NOMO-1 treated with dmso at 0.1 percent for 144 hours (cell line): ENCODE measurements around the gene SNPH.

Source experiments
- DNase-seq: peaks from one replicate; lab custom pipeline; 2025; ENCODE audit not compliant: unreplicated experiment; lab: John Stamatoyannopoulos, UW

SNPH gene

GRCh38 chr20:1264727-1265126, 1.4 kb upstream of the SNPH start:
- DNase-seq = no peak

GRCh38 chr20:1265226-1265915, 723 bp upstream of the SNPH start:
- DNase-seq = no peak

GRCh38 chr20:1265916-1266166, 253 bp upstream of the SNPH start:
- no peak for DNase-seq

GRCh38 chr20:1267161-1267560, 1.1 kb downstream of the SNPH start:
- DNase-seq = no peak

GRCh38 chr20:1267809-1268374, 1.8 kb downstream of the SNPH start:
- no peak for DNase-seq

GRCh38 chr20:1269235-1269634, 3.1 kb downstream of the SNPH start:
- DNase-seq = no peak

- no peak for DNase-seq
Observed at GRCh38 chr20:1269850-1270249, 3.8 kb downstream of the SNPH start.

GRCh38 chr20:1272368-1273100, 6.4 kb downstream of the SNPH start:
- no peak for DNase-seq

- DNase-seq = no peak
Observed at GRCh38 chr20:1273366-1273765, 7.3 kb downstream of the SNPH start.

GRCh38 chr20:1274485-1275311, 8.6 kb downstream of the SNPH start:
- DNase-seq = no peak

GRCh38 chr20:1275919-1276318, 9.8 kb downstream of the SNPH start:
- DNase-seq = no peak

GRCh38 chr20:1277529-1278322, 11.6 kb downstream of the SNPH start:
- DNase-seq = no peak

- no peak for DNase-seq
Observed at GRCh38 chr20:1278993-1279392, 12.9 kb downstream of the SNPH start.

GRCh38 chr20:1280195-1281102, 14.4 kb downstream of the SNPH start:
- no peak for DNase-seq

- DNase-seq = no peak
Observed at GRCh38 chr20:1281279-1282057, 15.4 kb downstream of the SNPH start.

GRCh38 chr20:1282966-1283365, 16.9 kb downstream of the SNPH start:
- no peak for DNase-seq

GRCh38 chr20:1283522-1284510, 17.7 kb downstream of the SNPH start:
- DNase-seq = no peak
